Renal pelvis (tissue), 12 donors: ENCODE results near the gene EFCAB10. TPM values are rescaled to one million over a fixed set of nuclear protein-coding genes. Genes with fewer than 3 reads are reported as not detected.
A peak's percentile ranks its signal among the peaks of the same experiment; 100 is the strongest.

Source experiments
- DNase-seq: peaks from one replicate; pipeline ENCODE4 v3.0.0-alpha.2; 2013
- long read RNA-seq, 16 experiments: transcript quantifications; one replicate each; lab custom pipeline, GENCODE V29; 2026
- polyA plus RNA-seq, 3 donors: library from polyadenylated mRNA; unstranded; fragments of 120-200 nt; gene quantifications; one replicate each; pipeline ENCODE4 v1.2.1, GENCODE V29; 2013; ENCODE audit not compliant: insufficient read length in 3 of 3

The EFCAB10 gene, protein sequence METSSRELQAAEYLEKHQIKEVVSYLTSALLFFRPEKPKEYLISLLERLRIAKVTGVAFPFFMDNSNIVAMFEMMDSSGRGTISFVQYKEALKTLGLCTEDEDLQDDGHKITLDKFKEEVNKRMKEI
- 1 to 10 TPM; 1.2 to 2.6 (median 2.0) TPM for polyA plus RNA-seq
- long read RNA-seq, donor 1, partial matches to known transcripts, result 18 of 18 reads
- long read RNA-seq, donor 1, other reads (novel, unspliced or antisense), result 0 of 18 reads
- long read RNA-seq, donor 2, result 0 reads
- long read RNA-seq, donor 3, result 0 reads
- long read RNA-seq, donor 4, result 0 reads
- long read RNA-seq, donor 5, result 0 reads
- long read RNA-seq, donor 6, result 0 reads
- long read RNA-seq, donor 7, partial matches to known transcripts, result 0 of 2 reads
- long read RNA-seq, donor 7, other reads (novel, unspliced or antisense), result 0 of 2 reads
- long read RNA-seq, donor 8, result 0 reads
- long read RNA-seq, donor 9, partial matches to known transcripts, result 33 of 43 reads
- long read RNA-seq, donor 9, other reads (novel, unspliced or antisense), result 9 of 43 reads
- long read RNA-seq, donor 10, partial matches to known transcripts, result 0 of 1 reads
- long read RNA-seq, donor 10, other reads (novel, unspliced or antisense), result 0 of 1 reads
- long read RNA-seq, donor 11, result 0 reads
- long read RNA-seq, donor 12, result 0 reads
- long read RNA-seq, donor 13, partial matches to known transcripts, result 7 of 7 reads
- long read RNA-seq, donor 13, other reads (novel, unspliced or antisense), result 0 of 7 reads
- long read RNA-seq, donor 14, partial matches to known transcripts, result 0 of 1 reads
- long read RNA-seq, donor 14, other reads (novel, unspliced or antisense), result 0 of 1 reads
- long read RNA-seq, donor 15, result 0 reads
- long read RNA-seq, donor 16, result 0 reads

DNA sequence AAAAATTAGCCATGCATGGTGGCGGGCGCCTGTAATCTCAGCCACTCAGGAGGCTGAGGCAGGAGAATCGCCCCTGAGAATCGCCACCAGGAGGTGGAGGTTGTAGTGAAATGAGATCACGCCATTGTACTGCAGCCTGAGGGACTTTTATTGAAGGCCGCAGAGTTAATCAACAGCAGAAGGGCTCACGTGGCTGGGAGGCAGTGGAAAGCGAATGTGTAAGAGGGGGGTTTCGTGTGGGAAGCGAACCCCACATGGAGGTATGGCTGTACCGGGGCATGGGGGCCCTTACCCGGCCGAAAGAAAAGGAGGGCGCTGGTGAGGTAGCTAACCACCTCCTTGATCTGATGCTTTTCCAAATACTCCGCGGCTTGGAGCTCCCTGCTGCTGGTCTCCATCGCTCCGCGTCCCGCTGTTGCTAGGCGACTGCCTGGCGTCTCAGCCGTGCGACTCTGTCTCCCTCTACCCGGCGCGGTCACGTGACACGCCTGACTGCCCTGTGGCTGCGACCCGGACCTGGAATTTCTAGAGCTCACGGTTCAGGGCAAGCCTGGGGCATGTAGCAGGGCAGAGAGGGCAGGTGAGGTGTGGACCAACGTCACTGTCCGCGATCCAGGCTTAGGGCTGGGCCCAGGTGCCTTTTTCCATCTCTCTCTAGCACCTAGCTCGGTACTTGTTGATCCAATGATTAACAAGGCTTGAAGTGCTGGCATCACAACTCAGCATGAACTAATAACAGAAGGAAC, at the start of gene EFCAB10:
EFCAB10 (minus strand) TSS at position 428 of the 746 bp plus-strand sequence; CDS start at position 398, 30 bp downstream.
- DNase-seq, result peak; percentile 80

DNA sequence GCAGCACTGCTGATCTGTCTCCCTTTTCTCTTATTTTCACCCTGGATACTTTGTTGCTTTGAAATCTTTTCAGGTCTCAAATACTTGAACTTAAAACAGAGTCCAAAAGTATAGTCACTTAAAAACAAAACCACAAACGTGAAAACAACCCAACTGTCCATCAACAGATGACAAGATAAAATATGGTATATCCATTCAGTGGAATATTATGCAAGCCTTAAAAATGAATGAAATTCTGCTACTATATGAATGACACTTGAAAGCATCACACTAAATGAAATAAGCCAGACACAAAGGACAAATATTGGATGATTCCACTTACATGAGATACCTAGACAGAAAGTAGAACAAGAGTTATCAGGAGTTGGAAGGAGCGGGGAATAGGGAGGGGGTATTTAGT, 44.7 kb upstream of the EFCAB10 start:
- DNase-seq, result no peak

DNA sequence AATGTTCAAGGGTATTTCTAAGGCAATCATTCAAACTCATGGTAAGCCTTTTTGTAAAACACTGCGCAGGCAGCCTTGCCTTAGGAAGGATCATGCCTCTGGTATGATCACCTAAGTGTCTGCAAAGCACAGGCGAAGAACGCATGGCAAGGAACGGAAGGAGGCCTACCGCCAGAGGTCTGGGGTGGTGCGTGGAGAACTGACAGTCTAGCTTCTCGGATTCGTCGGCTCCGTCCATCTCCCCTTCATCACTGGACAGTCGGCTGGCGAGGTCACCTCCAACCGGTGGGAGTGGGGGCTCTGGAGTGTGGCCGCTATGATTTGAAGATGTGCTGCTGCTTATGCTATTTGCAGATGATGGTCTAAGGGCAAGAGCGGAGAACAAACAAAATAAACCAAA, 42.6 kb upstream of the EFCAB10 start:
- no peak for DNase-seq

DNA sequence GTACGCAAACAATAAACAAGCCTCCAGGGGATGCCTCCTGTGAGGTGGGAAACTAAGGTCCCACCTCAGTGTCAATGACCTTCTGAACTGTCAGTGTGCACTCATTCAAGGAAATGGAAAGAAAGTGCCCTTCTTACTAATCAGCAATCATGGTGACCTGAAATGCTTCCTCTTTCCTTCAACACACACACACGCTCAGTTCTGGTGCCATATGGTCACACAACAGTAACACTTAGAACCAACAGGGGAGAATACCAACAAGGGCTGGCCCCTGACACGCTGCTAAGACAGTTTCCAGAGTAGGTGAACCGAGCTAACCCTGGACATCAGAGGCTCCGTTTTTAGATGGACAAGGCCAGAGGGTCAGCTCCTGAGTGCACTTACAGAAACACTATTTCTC, 42.1 kb upstream of the EFCAB10 start:
- no peak for DNase-seq

DNA sequence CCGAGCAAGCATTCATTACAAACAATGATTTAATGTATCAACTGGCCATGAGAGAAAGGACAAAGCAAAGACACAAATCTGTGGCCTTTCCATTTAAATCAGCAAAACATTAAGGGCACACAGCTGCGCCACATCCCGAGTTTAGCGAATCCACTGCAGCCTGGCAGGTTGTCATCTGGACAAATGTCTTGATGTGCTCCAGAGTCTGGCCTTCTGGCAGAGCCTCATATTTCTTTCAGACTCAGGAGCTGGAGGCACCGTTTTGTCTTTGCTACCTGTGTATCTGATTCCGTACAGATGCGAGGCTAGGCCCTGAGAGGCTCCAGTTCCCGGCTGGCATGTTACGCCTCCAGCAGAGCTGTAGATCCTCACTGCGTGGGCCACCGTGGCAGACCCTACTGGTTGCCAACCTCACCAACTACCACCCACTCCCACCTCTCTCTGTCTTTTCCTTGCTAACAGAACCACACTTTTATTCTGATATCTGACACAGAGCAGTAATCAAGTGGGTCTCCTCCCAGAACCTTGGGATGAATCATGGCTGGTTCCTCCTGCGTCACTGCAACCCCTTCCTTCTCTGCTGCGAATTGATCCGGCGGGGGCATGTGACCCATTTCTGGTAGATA, 40.9 kb upstream of the EFCAB10 start:
- DNase-seq, result no peak

DNA sequence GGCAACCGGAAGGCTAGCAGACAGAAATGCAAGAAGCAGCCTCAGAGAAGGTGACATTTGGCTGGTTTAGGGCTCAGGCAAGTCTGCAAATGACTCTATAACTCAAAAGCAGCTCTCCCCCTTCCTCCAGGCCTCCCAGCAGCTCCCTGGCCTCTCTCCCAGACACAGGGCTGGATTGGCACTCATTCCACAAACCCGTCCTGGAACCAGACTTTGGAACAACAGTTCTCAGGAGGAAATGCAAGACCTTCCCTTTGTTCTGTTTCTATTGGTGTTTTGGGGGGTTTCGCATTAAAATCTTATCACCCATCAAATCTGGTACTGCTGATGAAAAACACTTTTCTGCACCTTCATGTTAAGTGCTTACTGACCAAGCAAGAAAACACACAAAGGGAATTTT, 40.3 kb upstream of the EFCAB10 start:
- DNase-seq, result no peak

DNA sequence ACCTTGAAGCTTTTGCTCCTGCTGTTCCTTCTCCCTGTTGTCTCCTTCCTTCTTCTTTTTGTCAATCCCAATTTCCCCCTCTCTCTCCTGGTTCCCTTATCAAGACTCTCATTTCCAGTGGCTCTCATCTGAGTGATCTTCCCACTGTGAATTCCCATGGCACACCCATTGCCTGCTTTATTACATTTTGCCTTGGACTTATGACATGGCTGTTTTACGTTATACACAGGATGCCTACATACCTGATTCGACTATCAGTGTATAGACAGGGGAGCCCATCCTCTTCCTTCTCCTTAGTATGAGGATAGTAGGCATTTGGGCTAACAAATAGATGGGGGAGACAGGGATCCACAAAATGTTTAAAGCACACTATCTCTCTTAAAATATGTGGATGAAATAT, 39.9 kb upstream of the EFCAB10 start:
- DNase-seq, result no peak

DNA sequence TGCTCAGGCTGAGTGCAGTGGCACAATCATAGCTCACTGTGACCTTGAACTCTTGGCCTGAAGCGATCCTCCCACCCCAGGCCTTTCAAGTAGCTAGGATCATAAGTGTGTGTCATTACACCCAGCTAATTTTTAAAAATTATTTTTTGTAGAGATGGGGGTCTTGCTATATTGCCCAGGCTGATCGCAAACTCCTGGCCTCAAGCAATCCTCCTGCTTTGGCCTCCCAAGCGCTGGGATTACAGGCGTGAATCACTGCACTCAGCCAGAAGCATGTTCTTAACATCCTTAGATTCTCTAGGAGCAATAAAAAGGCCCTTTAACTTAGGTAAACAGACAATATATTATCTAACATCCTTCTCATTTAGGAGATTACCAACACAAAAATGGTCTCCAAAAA, 38.3 kb upstream of the EFCAB10 start:
- no peak for DNase-seq

DNA sequence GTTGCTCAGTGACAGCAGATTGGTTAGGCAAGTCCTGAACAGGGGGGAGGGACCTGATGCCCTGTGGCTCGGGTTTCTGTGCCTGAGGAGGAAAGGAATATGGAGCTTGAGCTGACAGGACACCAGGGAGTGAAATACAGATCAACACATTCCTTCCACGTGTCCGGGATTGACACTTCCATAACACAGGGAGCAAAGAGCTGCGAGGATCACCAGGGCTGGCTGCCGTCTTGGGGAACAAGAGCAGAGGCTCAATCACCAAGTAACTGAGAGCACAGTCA, 36.7 kb upstream of the EFCAB10 start:
- DNase-seq, result peak; percentile 53

DNA sequence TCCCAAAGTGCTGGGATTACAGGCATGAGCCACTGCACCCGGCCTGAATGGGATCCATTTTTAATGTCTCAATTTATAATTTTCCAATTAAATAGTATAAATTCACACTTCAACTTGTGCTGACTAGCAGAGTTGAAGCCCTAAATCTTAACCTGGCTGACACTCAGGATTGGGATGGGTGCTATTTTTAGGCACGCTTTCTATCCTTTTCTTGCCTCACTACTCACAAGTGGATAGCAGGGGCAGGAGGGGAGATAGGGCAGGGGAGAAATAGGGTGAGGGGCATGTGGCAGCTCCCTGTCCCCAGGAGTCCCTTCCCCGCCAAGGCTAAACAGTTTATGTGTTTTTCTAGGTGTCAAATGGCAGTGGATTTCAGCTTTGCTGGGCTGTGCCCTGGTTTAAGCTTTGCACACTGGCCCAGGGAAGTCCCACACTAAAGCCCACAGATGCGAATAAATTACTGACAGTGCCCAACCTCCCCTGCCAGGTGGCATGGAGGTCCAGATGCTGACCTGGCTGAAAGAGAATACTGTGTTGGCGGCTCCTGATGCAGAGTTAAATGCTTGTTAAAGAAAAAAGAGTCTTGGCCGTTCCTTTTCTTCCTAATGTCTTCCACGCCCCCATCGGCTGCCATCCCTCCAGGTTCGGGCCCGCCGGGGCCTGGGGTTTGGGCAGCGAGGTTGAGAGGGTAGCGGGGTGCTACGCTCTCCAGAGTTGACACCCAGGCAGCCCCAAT, 36.2 kb upstream of the EFCAB10 start:
- DNase-seq, result peak; percentile 65

DNA sequence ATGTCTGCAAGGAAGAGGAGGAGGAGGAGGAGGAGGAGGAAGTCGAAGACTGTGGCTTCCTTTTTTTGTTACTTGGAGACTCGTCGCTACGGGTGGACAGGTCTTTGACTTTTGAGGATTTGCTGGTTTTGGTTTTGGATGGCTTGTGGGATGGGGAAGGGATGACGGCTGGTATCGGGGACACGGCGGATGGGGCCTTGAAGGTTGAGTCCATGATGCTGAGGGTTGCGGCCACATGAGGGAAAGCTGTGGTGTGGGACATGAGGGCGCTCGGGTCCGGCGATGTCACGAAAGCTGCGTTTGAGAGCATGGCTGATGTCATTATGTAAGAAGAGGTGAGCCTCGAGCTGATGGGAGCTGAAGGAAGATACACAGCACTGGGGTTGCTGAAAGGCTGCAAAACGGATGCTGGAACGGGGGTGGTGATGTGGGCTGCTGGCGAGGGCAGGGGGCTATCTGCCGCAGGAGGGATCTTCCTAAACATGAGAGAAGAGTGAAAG, 33.1 kb upstream of the EFCAB10 start:
- DNase-seq, result no peak

DNA sequence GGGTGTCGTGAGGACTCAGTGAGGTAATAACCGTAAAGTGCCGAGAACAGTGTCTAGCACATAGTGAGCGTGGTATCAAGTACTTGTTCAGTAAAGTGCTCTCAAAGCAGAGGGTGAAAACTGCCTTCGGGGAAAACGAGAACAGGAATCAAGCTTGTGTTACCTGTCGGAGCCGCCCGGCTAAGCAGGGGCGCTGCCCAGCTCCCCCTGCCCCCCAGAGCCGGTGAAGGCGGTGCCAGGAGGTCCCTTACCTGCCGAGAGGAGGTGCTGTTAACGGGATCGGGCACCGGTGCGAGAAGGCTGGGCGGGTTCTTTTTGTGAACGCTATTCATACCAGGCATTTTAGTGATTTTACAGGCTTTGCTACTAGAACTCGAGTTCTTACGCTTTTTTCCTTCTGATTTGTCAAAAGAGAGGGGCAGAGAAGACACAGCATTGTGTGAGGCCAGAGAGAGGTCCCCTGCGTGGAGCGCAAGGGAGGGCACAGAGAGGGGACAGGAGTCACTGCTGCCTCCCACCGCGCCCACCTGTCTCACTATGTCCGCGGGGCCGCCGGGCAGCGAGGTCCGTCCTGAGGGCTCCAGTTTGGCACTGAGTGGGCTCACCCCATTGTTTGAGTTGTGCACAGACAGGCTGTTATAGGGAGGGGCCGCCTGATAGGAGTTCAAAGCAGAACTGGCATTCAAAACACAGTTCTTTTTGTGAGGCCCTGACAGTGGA, 32.5 kb upstream of the EFCAB10 start:
- DNase-seq, result no peak

DNA sequence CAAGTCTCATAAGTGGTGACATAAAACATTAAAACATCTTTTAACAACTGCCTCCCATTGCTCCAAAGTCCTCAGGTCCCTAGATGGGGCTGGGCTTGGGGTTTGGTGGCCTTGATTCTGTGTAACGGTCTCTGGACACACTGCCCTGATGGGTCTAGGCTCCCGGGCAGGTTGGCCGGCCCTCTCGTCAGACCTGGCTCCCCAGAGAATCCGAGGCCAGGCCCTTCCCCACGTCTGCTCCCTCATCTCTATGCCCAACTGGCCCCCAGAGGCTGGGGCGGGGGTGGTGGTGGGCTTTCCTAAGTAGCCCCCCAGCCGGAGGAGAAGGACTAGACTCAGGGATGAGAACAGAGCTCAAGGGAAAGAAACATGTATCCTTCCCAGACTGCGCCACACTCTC, 31.5 kb upstream of the EFCAB10 start:
- no peak for DNase-seq

DNA sequence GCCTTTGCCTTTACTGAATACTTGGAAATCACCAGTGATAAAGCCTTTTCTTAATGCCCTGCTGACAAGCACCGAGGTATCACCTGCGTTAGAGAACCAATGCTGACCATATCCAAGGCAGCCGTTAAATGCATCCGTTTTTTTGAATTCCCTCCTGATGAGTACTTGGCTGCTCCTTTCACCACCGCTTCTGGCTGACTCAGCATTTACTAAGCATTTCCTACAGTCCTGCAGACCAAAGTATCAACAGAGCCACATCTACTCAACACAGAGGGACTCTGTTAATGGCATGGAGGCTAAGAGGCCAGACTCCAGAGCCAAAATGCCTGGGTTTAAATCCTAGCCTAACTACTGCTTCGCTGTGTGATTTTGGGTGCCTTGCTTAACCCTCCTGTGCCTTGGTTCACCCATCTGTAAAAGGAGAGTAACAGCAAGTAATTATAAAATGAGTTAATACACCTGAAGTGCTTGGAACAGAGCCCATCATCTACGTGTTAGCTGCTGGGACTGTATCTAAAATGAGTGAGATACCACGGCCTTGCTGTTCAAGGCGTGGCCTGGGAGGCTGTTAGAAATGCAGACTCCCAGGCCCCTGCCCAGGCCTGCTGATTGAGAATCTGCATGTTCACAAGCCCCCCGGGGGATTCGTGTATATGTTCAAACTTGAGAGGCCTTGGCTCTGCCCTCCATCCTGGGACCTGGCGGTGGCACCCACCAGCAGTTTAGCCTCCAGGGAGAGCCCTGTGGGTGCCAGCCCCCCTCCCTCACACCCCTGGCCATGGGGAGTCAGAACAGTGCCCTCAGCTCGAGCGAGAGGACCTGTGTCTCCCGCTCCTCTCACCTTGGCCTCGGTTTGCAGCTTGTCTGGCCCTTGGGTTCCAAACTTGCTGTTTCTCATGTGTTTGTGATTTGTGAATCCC, 30.8 kb upstream of the EFCAB10 start:
- DNase-seq, result no peak

DNA sequence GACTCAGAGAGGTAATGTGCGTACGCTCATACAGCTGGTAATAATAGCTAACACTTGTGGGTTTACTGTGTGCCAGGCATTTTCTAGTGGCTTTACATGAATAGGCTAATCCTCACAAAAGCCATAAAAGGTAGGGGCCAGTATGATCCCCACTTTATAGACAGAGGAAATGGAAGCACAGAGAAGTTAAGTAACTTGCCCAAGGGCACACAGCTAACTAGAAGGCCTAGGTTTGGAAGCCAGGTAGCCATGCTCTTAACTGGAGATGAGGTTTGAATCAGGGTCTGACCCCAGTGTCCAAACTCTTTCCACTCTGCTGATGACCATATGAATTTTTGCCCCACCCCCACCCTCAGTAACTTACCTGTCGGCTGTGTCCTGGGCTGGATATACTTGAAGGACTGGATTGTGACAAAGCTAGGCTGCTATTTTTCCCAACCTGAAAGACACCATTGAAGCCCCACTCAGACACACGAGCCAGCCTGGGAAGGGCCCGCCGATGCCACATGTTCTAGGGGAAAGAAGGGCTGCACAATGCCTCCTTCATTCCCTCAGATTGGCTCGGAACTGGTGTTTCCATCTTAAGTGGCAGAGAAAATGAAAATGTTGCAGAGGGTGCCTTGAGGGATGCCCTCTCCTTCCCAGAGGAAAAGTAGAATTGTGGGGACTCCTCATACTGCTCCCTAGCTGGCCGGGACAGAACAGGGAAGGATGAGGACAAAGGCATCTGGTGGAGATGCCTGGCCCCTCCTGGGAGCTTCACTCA, 29.1 kb upstream of the EFCAB10 start:
- DNase-seq, result no peak

DNA sequence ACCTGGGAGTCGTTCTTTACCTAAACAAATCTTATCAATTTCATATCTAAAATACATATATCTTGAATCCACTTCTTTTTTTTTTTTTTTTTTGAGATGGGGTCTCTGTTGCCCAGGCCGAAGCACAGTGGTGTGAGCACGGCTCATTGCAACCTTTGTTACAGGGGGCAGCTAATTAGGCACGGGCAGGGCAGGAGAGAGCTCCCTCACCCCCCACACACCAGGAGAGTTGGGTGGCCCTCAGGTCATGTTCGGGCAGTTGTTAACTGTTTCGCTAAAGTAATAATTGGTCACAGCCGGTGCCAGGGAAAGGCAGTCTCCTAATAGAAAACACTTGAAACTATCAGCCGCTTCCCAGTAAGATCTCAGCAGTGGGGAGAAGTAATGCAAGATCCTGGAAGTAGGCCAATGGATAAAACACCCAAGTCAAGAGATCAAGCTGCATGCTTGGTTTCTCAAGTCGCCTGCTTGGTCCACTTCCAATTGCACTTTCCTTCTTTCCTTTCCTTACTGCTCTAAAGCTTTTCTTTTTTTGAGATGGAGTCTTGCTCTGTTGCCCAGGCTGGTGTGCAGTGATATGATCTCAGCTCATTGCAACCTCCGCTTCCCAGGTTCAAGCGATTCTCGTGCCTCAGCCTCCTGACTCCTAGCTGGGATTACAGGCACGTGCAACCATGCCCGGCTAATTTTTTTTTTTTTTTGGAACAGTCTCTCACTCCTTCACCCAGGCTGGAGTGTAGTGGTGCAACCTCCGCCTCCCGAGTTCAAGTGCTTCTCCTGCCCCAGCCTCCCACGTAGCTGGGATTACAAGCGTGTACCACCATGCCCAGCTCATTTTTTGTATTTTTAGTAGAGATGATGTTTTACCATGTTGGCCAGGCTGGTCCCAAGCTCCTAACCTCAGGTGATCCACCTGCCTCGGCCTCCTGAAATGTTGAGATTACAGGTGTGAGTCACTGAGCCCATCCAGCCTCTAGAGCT, 21.3 kb upstream of the EFCAB10 start:
- no peak for DNase-seq
